ENCODE measurements around the gene OPCML. TPM values are rescaled to one million over a fixed set of nuclear protein-coding genes. Genes with fewer than 3 reads are reported as not detected.

Gene OPCML
- total and polyA plus RNA-seq, 2 experiments from 2014 or later = 0.21 to 0.51 TPM

DNA sequence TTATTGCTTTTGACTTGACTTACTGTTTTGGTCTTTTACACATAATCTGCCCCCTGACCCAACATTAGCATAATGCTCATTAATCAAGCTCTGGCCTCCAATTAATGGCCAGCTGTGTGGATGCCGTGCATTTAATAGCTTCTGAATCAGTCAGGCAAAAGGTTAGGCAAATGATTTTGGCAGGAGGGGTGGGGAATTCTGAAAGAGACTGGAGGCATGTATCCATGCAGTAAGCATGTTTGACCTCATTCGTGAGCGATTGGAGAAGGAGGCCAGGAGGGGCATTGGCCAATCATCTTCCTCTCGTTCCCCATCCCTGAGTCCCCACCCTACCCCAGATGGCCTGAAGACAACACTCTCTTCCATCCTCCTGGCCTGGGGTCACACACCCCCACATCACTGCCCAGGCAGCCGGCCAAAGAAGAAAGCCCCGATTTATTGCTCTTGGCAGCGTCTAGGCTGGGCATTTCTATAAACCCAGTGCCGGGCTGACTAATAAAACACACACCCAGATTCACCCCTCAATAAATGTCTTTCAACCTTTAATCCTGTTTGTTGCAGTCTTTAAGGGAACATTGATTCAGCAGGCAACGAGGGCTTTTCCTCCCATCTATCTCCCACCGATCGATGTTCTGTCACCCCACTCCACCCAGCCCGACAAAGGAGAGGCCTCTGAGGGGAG lies 150.0 kb downstream of the OPCML start:
- no peaks in the 10 kb centered on the region for H3K36me3 ChIP-seq
- no peaks in the 10 kb centered on the region for H3K27me3 ChIP-seq
- H3K27ac ChIP-seq = no peak overlapping the region
- no peaks in the 10 kb centered on the region for H3K4me1 ChIP-seq (ENCODE audit: low read depth)
- no peaks in the 10 kb centered on the region for H3K9me3 ChIP-seq (ENCODE audit: low read depth)
- no peak overlapping the region for H3K4me3 ChIP-seq
- TF ChIP-seq, protein P1, sequence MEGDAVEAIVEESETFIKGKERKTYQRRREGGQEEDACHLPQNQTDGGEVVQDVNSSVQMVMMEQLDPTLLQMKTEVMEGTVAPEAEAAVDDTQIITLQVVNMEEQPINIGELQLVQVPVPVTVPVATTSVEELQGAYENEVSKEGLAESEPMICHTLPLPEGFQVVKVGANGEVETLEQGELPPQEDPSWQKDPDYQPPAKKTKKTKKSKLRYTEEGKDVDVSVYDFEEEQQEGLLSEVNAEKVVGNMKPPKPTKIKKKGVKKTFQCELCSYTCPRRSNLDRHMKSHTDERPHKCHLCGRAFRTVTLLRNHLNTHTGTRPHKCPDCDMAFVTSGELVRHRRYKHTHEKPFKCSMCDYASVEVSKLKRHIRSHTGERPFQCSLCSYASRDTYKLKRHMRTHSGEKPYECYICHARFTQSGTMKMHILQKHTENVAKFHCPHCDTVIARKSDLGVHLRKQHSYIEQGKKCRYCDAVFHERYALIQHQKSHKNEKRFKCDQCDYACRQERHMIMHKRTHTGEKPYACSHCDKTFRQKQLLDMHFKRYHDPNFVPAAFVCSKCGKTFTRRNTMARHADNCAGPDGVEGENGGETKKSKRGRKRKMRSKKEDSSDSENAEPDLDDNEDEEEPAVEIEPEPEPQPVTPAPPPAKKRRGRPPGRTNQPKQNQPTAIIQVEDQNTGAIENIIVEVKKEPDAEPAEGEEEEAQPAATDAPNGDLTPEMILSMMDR (IDR thresholded peaks at IDR 0.05; ENCODE audit: low read depth, low read length) = no peak
- DNase-seq (ENCODE audit: low read depth in 1 of 2, low spot score in 1 of 2) = no peak

DNA sequence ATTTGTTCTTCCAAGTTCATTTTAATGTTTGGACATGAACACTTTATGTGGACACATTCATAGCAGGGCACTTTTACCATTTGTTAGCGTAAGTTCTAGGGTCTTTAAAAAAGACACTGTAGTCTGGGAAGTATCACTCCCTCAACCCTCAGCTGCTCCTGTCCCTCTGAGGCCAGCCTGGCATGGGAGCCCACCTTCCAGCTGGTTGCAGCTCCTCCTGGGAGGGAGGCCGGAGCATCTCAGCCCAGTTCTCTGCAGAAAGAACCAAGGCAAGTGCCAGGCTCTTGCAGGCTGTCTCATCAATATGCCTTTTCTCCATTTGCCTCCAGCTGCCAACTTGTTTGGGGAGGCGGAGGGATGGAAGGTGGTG lies 150.6 kb downstream of the OPCML start:
- no peaks in the 10 kb centered on the region for H3K36me3 ChIP-seq
- DNase-seq (ENCODE audit: low read depth in 1 of 2, low spot score in 1 of 2) = no peak
- no peaks in the 10 kb centered on the region for H3K4me1 ChIP-seq (ENCODE audit: low read depth)
- H3K9me3 ChIP-seq (ENCODE audit: low read depth) = no peaks in the 10 kb centered on the region
- H3K27me3 ChIP-seq = no peaks in the 10 kb centered on the region
- H3K27ac ChIP-seq = no peak overlapping the region
- TF ChIP-seq, protein P1 (IDR thresholded peaks at IDR 0.05; ENCODE audit: low read depth, low read length) = no peak
- H3K4me3 ChIP-seq = no peak overlapping the region

DNA sequence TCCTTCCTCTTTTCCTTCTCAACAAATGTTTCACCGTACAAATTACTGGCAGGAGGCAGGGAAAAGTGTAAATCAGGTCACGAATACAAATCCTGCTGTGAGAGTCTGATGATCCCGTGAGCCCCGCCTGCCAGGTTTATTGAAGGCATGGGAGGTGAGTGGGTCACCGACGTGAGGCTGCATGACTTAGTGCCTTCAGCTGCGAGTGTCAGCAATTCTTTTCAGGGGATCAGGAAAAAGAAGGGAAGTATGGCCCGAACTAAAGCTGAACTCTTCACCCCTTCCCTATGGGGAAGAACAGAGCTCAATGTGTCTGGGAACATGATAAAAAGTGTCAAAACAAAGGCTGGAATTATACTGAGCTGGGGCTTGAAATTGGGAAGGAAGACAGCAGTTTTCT lies 166.2 kb downstream of the OPCML start:
- Histone ChIP-seq H3K27ac (no peak overlapping the region), H3K36me3 (no peaks in the 10 kb centered on the region), H3K4me1 (ENCODE audit: low read depth) (no peaks in the 10 kb centered on the region), H3K4me3 (no peak overlapping the region), H3K27me3 (no peaks in the 10 kb centered on the region), H3K9me3 (ENCODE audit: low read depth) (no peaks in the 10 kb centered on the region)
- TF ChIP-seq, protein P1 (IDR thresholded peaks at IDR 0.05; ENCODE audit: low read depth, low read length) = no peak
- no peak for DNase-seq (ENCODE audit: low read depth in 1 of 2, low spot score in 1 of 2)

DNA sequence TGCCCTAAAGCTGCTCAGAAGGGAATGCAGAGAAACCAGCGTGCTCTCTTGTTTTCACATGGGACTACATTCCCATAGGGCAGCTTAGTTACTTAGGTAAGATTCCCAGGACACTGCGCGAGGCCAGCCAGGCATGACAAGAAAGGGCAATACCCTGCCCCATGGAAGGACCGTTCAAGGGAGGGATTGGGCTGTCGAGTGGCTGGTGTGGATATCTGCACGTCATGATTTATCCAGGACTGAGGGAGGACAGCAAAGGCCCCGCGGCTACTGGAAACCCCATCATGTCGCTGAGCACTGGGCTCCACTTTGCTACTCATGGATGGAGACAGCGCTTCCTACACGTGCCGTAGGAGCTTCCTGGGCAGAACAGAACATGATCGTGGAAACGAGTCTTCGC lies 169.4 kb downstream of the OPCML start:
- no peak overlapping the region for H3K4me3 ChIP-seq
- H3K36me3 ChIP-seq = no peaks in the 10 kb centered on the region
- TF ChIP-seq, protein P1 (IDR thresholded peaks at IDR 0.05; ENCODE audit: low read depth, low read length) = no peak
- H3K9me3 ChIP-seq (ENCODE audit: low read depth) = no peaks in the 10 kb centered on the region
- H3K27me3 ChIP-seq = no peaks in the 10 kb centered on the region
- no peaks in the 10 kb centered on the region for H3K4me1 ChIP-seq (ENCODE audit: low read depth)
- no peak for DNase-seq (ENCODE audit: low read depth in 1 of 2, low spot score in 1 of 2)
- H3K27ac ChIP-seq = no peak overlapping the region

DNA sequence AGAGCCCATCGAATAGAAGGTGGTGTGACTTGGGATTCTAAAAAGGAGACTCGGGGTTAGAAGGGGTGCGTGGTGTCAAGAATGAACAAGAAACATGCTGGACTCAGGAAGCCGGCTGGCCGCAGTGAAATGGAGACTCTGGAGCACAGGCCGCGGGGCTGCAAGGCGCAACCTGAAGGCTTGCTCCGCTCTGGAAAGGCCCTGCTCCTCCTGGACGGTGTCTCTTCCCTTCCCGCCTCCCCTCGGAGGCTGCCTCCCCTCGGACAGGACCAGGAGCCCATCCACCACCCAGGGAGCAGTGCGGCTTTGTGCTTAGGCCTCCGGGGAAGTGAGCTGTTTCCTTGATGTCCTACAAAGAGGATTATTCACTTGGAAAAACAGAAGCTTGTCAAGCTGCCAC lies 170.1 kb downstream of the OPCML start:
- TF ChIP-seq, protein P1 (IDR thresholded peaks at IDR 0.05; ENCODE audit: low read depth, low read length) = no peak
- H3K27me3 ChIP-seq = no peaks in the 10 kb centered on the region
- no peak overlapping the region for H3K4me3 ChIP-seq
- no peaks in the 10 kb centered on the region for H3K9me3 ChIP-seq (ENCODE audit: low read depth)
- no peak overlapping the region for H3K27ac ChIP-seq
- no peaks in the 10 kb centered on the region for H3K36me3 ChIP-seq
- no peaks in the 10 kb centered on the region for H3K4me1 ChIP-seq (ENCODE audit: low read depth)
- DNase-seq (ENCODE audit: low read depth in 1 of 2, low spot score in 1 of 2) = no peak

DNA sequence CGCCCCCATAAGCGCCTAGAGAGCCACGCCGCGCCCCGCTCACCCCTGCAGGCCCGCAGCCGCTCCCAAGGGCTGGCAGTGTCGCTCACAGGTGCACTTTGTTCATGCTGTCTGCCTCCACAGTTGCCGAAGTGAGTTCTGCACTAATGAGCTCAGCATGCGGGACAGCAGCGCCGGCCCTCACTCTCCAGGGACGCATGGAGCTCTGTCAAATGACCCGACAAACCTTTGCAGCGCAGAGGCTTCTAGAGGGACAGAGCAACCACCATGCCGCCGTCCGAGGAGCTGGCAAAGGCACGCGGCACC lies 170.7 kb downstream of the OPCML start:
- Histone ChIP-seq H3K4me1 (ENCODE audit: low read depth) (no peaks in the 10 kb centered on the region), H3K4me3 (no peak overlapping the region), H3K9me3 (ENCODE audit: low read depth) (no peaks in the 10 kb centered on the region), H3K36me3 (no peaks in the 10 kb centered on the region), H3K27ac (no peak overlapping the region), H3K27me3 (no peaks in the 10 kb centered on the region)
- no peak for DNase-seq (ENCODE audit: low read depth in 1 of 2, low spot score in 1 of 2)
- TF ChIP-seq, protein P1 (IDR thresholded peaks at IDR 0.05; ENCODE audit: low read depth, low read length) = no peak

All from cardiac muscle cell (in vitro differentiated cells and primary cell).